GM12878 (cell line): Measurements from ENCODE around the gene CUEDC1. TPM values are rescaled to one million over a fixed set of nuclear protein-coding genes. Genes with fewer than 3 reads are reported as not detected.

Experiments used
- ATAC-seq: fragments of 200-7000 bp; cut with Tn5 transposase; 3 replicates; pipeline ENCODE4 v1.9.1; 2020; ENCODE audit warnings: mild to moderate bottlenecking, moderate library complexity
- BruUV-seq: library from RNA; stranded (reverse); fragments of 400-500 nt; replicated peaks from 2 replicates; lab custom pipeline; 2021; lab: Mats Ljungman, UMichigan
- CTCF ChIA-PET: fragments of 300-600 bp; sonication (Branson Sonifier 250); formaldehyde crosslinking; extraction: SDS; loops from one replicate; lab custom pipeline; 2021; ENCODE audit warnings: inconsistent platforms; lab: Yijun Ruan, JAX
- POLR2A ChIA-PET: fragments of 350-600 bp; formaldehyde crosslinking; extraction: SDS; loops from one replicate; lab custom pipeline; 2021; ENCODE audit warnings: inconsistent platforms; lab: Charles Lee
- RAD21 ChIA-PET: fragments of 300-600 bp; sonication (Branson Sonifier 250); formaldehyde crosslinking; loops from one replicate; lab custom pipeline; 2023; ENCODE audit warnings: antibody characterized with exemption; ENCODE audit not compliant: unreplicated experiment; lab: Charles Lee
- SMC1A ChIA-PET: fragments of 300-600 bp; sonication (Branson Sonifier 250); formaldehyde crosslinking; loops from one replicate; lab custom pipeline; 2023; ENCODE audit not compliant: unreplicated experiment, uncharacterized antibody; lab: Charles Lee
- DNase-seq: peaks from one replicate; pipeline ENCODE4 v3.0.0-alpha.2; 2011; ENCODE audit warnings: low read depth, low spot score
- FAIRE-seq: peaks from 3 replicates; lab custom pipeline; 2011; peaks lifted over from hg19 to GRCh38; lab: Jason Lieb, UNC
- H2AFZ ChIP-seq: 2 replicates; pipeline ENCODE4 v1.6.0; 2011; ENCODE audit warnings: low read depth, low read length, control low read depth; ENCODE audit not compliant: control insufficient read depth
- H3K27ac ChIP-seq: 2 replicates; pipeline ENCODE4 v1.5.1; 2011; ENCODE audit warnings: control low read depth; ENCODE audit not compliant: control insufficient read depth, insufficient read depth
- H3K27me3 ChIP-seq, 2 experiments: replicated peaks in 1 of 2; 2 replicates each; pipeline versions ENCODE4 v1.6.0 to v1.6.1; 2011; ENCODE audit warnings: low read length in 1 of 2; ENCODE audit not compliant: control insufficient read depth in 2 of 2, insufficient read depth in 2 of 2
- H3K36me3 ChIP-seq, 2 experiments: 2 replicates each; pipeline ENCODE4 v1.5.1; 2011; ENCODE audit warnings: low read length in 1 of 2; ENCODE audit not compliant: control insufficient read depth in 2 of 2, insufficient read depth in 2 of 2
- H3K4me1 ChIP-seq: 2 replicates; pipeline ENCODE4 v1.6.1; 2011; ENCODE audit warnings: mild to moderate bottlenecking, low read length, moderate library complexity, mixed read lengths; ENCODE audit not compliant: control insufficient read depth, insufficient read depth
- H3K4me2 ChIP-seq: 2 replicates; pipeline ENCODE4 v1.6.0; 2011; ENCODE audit warnings: control low read depth; ENCODE audit not compliant: control insufficient read depth, insufficient read depth
- H3K4me3 ChIP-seq: fragments of 200-600 bp; sonication (generic); 2 replicates; pipeline ENCODE4 v1.5.1; 2016
- H3K79me2 ChIP-seq: 2 replicates; pipeline ENCODE4 v1.6.0; 2011; ENCODE audit warnings: low read length; ENCODE audit not compliant: control insufficient read depth, insufficient read depth
- H3K9ac ChIP-seq: 2 replicates; pipeline ENCODE4 v1.8.0; 2011; ENCODE audit warnings: low read length, control low read depth, mixed read lengths; ENCODE audit not compliant: control insufficient read depth, insufficient read depth
- H3K9me3 ChIP-seq: replicated peaks from 3 replicates; pipeline ENCODE4 v1.5.1; 2011; ENCODE audit warnings: mild to moderate bottlenecking, low read length; ENCODE audit not compliant: control insufficient read depth, insufficient read depth
- H4K20me1 ChIP-seq: 2 replicates; pipeline ENCODE4 v1.6.0; 2011; ENCODE audit not compliant: control insufficient read depth, insufficient read depth
- CBX5 ChIP-seq: sonication (generic); IDR thresholded peaks from 2 replicates; pipeline ENCODE4 v1.6.1; 2016; ENCODE audit warnings: low read depth, moderate library complexity, mild to moderate bottlenecking, inconsistent platforms
- E4F1 ChIP-seq: fragments of 450-650 bp; IDR thresholded peaks from 2 replicates; pipeline ENCODE4 v1.6.1; 2018; ENCODE audit warnings: borderline replicate concordance, mild to moderate bottlenecking; ENCODE audit not compliant: partially characterized antibody
- JUND ChIP-seq: IDR thresholded peaks from 2 replicates; pipeline ENCODE4 v1.6.1; 2012; ENCODE audit warnings: low read depth, mild to moderate bottlenecking, low read length, improper control_type of control experiment, moderate library complexity
- LARP7 ChIP-seq: fragments of 450-650 bp; IDR thresholded peaks from 2 replicates; pipeline ENCODE4 v1.6.1; 2017; ENCODE audit warnings: mild to moderate bottlenecking
- NFXL1 ChIP-seq: fragments of 450-650 bp; IDR thresholded peaks from 2 replicates; pipeline ENCODE4 v1.6.1; 2017; ENCODE audit warnings: antibody characterized with exemption, mild to moderate bottlenecking, borderline replicate concordance
- PML ChIP-seq: IDR thresholded peaks from 2 replicates; pipeline ENCODE4 v1.6.1; 2012; ENCODE audit warnings: low read length, inconsistent platforms
- SUZ12 ChIP-seq: fragments of 200-600 bp; sonication (generic); IDR thresholded peaks from one replicate; pipeline ENCODE4 v1.6.1; 2018; ENCODE audit warnings: antibody characterized with exemption, mild to moderate bottlenecking; ENCODE audit not compliant: unreplicated experiment
- TCF7 ChIP-seq: IDR thresholded peaks from 2 replicates; pipeline ENCODE4 v1.6.1; 2014; ENCODE audit warnings: antibody characterized with exemption, borderline replicate concordance
- ZNF207 ChIP-seq: fragments of 450-650 bp; IDR thresholded peaks from 2 replicates; pipeline ENCODE4 v1.6.1; 2014; ENCODE audit warnings: antibody characterized with exemption, mild to moderate bottlenecking, borderline replicate concordance
- ZNF274 ChIP-seq: IDR thresholded peaks from one replicate; pipeline ENCODE4 v1.8.0; 2011; ENCODE audit not compliant: insufficient read length, insufficient read depth
- WGBS: methylation state at CpG from one replicate; pipeline ENCODE4 v1.1.6; 2016; ENCODE audit warnings: low lambda C conversion rate; ENCODE audit not compliant: insufficient replicate concordance, insufficient coverage; ENCODE audit errors: missing lambda C conversion rate; 5-methylcytosine and 5-hydroxymethylcytosine counted together
- in situ Hi-C: fragments of 300-500 bp; cut with MboI; formaldehyde crosslinking; loops from 9 replicates; pipeline ENCODE4 v1.14.3; 2018; ENCODE audit warnings: mixed read lengths
- intact Hi-C: fragments of 100-400 bp; cut with micrococcal nuclease; formaldehyde crosslinking; loops from one replicate; pipeline ENCODE4 v1.14.2; 2022; ENCODE audit not compliant: unreplicated experiment
- polyA plus RNA-seq, 11 experiments: library from polyadenylated mRNA; depleted of rRNA in 4 of 11; unstranded in 6 of 11; stranded (reverse) in 5 of 11; fragments of >200 nt; fragmentation: Nextera tagmentation in 4 of 11; fragmentation: Illumina TruSeq in 1 of 11; extraction: Ambion mirVana in 4 of 11; extraction: Trizol in 1 of 11; gene quantifications; 1 replicate in 1 of 11; 2 replicates in 10 of 11; pipeline versions ENCODE4 v1.2.1 to v1.2.3, GENCODE V29; 2011 to 2016; ENCODE audit warnings: inconsistent platforms in 2 of 11, missing spikeins in 2 of 11, low read depth in 1 of 11
- total RNA-seq, 4 experiments: library from RNA; depleted of rRNA in 3 of 4; stranded (reverse); fragments of >200 nt in 3 of 4; fragmentation: Illumina TruSeq in 1 of 4; extraction: Trizol in 1 of 4; gene quantifications; 2 replicates each; pipeline versions ENCODE4 v1.2.1 to v1.2.3, GENCODE V29; 2013 to 2021
- TF ChIP-seq, protein P1 (sequence below): fragments of 450-650 bp; IDR thresholded peaks from 2 replicates; pipeline ENCODE4 v1.6.1; 2017; ENCODE audit warnings: mild to moderate bottlenecking, moderate library complexity
- TF ChIP-seq, protein P2 (sequence below): fragments of 450-650 bp; formaldehyde crosslinking; IDR thresholded peaks from 2 replicates; pipeline ENCODE4 v1.5.0; 2022; ENCODE audit warnings: mild to moderate bottlenecking, missing genetic modification characterization
- TF ChIP-seq, protein P3 (sequence below): IDR thresholded peaks from 2 replicates; pipeline ENCODE4 v1.6.1; 2012; ENCODE audit warnings: low read depth, low read length, improper control_type of control experiment

The CUEDC1 gene
- total and polyA plus RNA-seq, 10 of the 15 experiments (the other 5 are each of a cell fraction or from before 2014, with no cell fraction given), result 0.24 to 7.4 (median 1.8) TPM

- intact Hi-C loops, result no loop called here
- Histone ChIP-seq H3K79me2 (no peaks in the 10 kb centered on the region), H3K36me3 (no peaks in the 10 kb centered on the region), H3K4me1 (peaks cover 15% of the 10 kb centered on the region), H3K4me2 (no peak overlapping the region), H4K20me1 (peaks cover 7% of the 10 kb centered on the region; the same call in 1 of the 2 replicates), H3K9ac (no peak overlapping the region), H2AFZ (no peak overlapping the region), H3K27ac (no peak overlapping the region), H3K4me3 (no peak overlapping the region), H3K27me3 (no peaks in the 10 kb centered on the region; a peak in 2 of 4 replicates), H3K9me3 (no peaks in the 10 kb centered on the region)
- ChIA-PET POLR2A (no interaction called here), RAD21 (interaction anchor here (0.5 to 1.1 kb wide), 2 partner anchors 52 to 67 kb away, joined by 3 read pairs; no protein-coding TSS in a partner anchor), CTCF (interaction anchor here (1.0 to 1.4 kb wide), 3 partner anchors 22 to 102 kb away, joined by 3 to 4 read pairs (median 3); no protein-coding TSS in a partner anchor), SMC1A (interaction anchor here (1.1 to 1.5 kb wide), 6 partner anchors 13 to 100 kb away, joined by 3 to 9 read pairs (median 4); no protein-coding TSS in a partner anchor)
- no peak for ATAC-seq
- 90% methylated on average over 6 of the region's 6 CpGs for WGBS
- in situ Hi-C loops, result no loop called here
- no TSS peak for BruUV-seq
- FAIRE-seq, result no peak
- DNase-seq, result no peak
- TF ChIP-seq, protein P1, sequence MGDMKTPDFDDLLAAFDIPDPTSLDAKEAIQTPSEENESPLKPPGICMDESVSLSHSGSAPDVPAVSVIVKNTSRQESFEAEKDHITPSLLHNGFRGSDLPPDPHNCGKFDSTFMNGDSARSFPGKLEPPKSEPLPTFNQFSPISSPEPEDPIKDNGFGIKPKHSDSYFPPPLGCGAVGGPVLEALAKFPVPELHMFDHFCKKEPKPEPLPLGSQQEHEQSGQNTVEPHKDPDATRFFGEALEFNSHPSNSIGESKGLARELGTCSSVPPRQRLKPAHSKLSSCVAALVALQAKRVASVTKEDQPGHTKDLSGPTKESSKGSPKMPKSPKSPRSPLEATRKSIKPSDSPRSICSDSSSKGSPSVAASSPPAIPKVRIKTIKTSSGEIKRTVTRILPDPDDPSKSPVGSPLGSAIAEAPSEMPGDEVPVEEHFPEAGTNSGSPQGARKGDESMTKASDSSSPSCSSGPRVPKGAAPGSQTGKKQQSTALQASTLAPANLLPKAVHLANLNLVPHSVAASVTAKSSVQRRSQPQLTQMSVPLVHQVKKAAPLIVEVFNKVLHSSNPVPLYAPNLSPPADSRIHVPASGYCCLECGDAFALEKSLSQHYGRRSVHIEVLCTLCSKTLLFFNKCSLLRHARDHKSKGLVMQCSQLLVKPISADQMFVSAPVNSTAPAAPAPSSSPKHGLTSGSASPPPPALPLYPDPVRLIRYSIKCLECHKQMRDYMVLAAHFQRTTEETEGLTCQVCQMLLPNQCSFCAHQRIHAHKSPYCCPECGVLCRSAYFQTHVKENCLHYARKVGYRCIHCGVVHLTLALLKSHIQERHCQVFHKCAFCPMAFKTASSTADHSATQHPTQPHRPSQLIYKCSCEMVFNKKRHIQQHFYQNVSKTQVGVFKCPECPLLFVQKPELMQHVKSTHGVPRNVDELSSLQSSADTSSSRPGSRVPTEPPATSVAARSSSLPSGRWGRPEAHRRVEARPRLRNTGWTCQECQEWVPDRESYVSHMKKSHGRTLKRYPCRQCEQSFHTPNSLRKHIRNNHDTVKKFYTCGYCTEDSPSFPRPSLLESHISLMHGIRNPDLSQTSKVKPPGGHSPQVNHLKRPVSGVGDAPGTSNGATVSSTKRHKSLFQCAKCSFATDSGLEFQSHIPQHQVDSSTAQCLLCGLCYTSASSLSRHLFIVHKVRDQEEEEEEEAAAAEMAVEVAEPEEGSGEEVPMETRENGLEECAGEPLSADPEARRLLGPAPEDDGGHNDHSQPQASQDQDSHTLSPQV, result no peak
- TF ChIP-seq E4F1 (no peak), NFXL1 (no peak), SUZ12 (no peak), LARP7 (no peak), PML (no peak), ZNF274 (no peak), ZNF207 (no peak), TCF7 (no peak), CBX5 (no peak), JUND (no peak)
- TF ChIP-seq, protein P2, sequence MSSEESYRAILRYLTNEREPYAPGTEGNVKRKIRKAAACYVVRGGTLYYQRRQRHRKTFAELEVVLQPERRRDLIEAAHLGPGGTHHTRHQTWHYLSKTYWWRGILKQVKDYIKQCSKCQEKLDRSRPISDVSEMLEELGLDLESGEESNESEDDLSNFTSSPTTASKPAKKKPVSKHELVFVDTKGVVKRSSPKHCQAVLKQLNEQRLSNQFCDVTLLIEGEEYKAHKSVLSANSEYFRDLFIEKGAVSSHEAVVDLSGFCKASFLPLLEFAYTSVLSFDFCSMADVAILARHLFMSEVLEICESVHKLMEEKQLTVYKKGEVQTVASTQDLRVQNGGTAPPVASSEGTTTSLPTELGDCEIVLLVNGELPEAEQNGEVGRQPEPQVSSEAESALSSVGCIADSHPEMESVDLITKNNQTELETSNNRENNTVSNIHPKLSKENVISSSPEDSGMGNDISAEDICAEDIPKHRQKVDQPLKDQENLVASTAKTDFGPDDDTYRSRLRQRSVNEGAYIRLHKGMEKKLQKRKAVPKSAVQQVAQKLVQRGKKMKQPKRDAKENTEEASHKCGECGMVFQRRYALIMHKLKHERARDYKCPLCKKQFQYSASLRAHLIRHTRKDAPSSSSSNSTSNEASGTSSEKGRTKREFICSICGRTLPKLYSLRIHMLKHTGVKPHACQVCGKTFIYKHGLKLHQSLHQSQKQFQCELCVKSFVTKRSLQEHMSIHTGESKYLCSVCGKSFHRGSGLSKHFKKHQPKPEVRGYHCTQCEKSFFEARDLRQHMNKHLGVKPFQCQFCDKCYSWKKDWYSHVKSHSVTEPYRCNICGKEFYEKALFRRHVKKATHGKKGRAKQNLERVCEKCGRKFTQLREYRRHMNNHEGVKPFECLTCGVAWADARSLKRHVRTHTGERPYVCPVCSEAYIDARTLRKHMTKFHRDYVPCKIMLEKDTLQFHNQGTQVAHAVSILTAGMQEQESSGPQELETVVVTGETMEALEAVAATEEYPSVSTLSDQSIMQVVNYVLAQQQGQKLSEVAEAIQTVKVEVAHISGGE (CRISPR knock-in tag), result no peak
- TF ChIP-seq, protein P3, sequence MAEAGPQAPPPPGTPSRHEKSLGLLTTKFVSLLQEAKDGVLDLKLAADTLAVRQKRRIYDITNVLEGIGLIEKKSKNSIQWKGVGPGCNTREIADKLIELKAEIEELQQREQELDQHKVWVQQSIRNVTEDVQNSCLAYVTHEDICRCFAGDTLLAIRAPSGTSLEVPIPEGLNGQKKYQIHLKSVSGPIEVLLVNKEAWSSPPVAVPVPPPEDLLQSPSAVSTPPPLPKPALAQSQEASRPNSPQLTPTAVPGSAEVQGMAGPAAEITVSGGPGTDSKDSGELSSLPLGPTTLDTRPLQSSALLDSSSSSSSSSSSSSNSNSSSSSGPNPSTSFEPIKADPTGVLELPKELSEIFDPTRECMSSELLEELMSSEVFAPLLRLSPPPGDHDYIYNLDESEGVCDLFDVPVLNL, result no peak
Measured at GRCh38 chr17:57959929-57960328, 4.7 kb upstream of the CUEDC1 start.
